HG03521 (cell line): ENCODE measurements around the gene SNCA.

Source experiments
- ATAC-seq: cut with Tn5 transposase; IDR thresholded peaks from one replicate; pipeline ENCODE4 v1.9.1; 2021; ENCODE audit warnings: mild to moderate bottlenecking, moderate library complexity; ENCODE audit not compliant: unreplicated experiment

SNCA gene

DNA sequence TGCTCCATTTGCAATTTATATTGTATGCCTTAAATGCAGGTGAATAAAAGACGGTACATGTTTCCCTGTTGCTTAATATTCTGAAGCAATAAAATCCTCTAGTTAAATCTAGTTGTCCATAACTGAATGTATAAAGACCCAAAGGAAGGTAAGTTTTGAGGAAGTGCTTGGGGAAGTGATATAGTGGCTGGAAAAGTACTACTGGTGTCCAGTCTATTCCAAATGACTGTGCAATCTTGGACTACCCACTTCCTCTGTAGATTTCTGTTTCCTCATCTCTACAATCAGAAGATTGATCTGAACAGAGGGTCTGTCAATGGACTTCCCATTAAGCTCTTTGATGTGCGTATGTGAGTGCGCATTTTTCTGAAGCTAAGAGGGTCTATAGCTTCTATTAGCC lies 17.0 kb downstream of the SNCA start:
- ATAC-seq, result no peak

GRCh38 chr4:89814362-89814761 lies 22.6 kb downstream of the SNCA start:
- ATAC-seq, result no peak

DNA sequence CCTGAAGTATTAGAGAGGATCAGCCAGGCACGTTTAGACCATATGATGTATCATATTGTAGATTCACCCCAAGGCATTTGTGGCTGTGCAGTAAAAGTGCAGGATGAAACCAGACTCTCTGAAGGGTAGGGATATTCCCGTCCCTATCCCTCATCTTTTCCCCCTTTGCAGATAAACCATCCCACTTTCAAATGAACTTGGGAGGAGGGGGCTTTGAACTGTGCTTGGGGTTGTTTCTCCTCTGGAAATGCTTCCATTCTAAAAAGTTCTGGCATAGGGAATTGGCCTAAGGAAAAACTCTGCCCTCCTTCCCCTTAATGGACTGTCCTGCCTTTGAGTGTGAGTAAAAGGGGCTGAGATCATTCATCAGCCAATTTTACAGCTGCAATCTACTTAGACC lies 23.8 kb downstream of the SNCA start:
- ATAC-seq, result no peak

- no peak for ATAC-seq
These were observed 29.4 kb downstream of the SNCA start for GRCh38 chr4:89807441-89808140.

DNA sequence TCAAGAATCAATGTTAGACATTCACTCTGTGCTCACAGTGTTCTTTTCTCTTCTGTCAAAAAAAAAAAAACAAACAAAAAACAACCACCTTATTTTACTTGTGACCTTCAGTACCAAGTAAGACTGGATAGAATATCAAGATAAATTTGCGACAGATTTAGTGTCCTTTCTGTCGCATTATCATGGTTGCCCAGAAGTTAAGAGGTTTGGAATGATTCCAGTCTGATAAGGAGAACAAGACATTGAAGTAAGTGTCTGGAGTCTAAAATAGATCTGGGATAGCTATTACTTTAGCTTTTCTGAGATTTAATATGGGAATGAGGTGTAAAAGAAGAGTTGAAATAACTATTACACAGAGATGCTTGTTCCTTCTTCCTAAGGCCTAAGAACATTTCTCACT lies 31.7 kb downstream of the SNCA start:
- no peak for ATAC-seq

GRCh38 chr4:89803915-89804314 lies 33.0 kb downstream of the SNCA start:
- ATAC-seq, result no peak

DNA sequence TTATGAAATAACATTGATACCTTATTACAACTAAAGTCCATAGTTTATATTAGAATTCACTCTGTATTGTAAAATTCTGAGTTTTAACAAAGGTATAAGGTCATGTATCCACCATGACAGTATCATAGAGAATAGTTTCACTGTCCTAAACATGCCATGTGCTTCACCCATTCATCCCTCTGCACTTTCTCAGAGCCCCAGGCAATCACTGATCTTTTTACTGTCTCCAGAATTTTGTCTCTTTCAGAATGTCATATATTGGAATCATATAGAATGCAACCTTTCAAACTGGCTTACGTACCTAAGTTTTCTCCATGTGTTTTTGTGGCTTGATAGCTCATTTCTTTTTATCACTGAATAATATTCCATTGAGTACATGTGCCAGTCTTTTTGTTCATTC lies 33.9 kb downstream of the SNCA start:
- no peak for ATAC-seq

- ATAC-seq, result no peak
These were observed 36.3 kb downstream of the SNCA start for GRCh38 chr4:89800527-89801103.

DNA sequence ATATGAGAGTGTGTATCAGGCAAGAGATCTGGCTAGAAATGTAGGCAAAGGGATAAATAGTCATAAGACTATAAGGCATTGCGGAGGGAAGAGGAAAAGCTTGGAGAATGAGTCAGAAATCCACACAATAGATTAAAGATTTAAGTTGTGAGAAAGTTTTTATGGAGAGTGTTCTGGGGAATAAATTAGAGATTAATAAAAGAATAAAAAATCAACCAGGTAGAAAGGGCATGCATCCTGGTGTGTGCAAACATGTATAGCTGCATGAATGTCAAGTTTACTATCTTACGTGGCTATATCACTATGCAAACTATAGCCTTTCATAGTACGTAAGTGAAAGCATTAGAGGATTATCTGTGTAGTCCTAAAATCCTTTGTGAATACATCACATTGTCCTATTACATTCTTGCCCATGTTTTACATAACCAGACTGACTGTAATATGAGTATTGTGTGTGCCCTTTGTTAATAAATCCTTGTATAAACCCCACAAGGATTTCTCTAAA lies 36.9 kb downstream of the SNCA start:
- no peak for ATAC-seq

DNA sequence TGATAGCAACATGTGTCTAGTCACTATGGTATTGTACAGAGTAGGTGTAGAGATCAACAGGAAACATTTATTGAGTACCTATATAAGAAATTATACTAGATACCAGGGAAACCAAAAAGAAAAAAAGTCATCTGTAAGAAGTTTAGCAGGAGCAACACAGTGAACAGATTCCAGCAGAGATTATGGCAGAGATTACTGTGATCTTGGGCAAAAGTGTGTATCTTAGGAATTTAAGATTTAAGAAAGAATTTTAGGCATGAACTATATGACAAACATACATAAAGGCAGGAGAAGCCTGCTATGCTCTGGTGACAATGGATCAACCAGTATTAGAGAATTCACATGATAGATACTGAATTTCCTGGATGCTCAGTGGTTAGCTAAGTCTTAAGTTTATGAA lies 37.9 kb downstream of the SNCA start:
- ATAC-seq, result no peak

- ATAC-seq, result no peak
These were observed 39.8 kb downstream of the SNCA start for GRCh38 chr4:89797117-89797516.

DNA sequence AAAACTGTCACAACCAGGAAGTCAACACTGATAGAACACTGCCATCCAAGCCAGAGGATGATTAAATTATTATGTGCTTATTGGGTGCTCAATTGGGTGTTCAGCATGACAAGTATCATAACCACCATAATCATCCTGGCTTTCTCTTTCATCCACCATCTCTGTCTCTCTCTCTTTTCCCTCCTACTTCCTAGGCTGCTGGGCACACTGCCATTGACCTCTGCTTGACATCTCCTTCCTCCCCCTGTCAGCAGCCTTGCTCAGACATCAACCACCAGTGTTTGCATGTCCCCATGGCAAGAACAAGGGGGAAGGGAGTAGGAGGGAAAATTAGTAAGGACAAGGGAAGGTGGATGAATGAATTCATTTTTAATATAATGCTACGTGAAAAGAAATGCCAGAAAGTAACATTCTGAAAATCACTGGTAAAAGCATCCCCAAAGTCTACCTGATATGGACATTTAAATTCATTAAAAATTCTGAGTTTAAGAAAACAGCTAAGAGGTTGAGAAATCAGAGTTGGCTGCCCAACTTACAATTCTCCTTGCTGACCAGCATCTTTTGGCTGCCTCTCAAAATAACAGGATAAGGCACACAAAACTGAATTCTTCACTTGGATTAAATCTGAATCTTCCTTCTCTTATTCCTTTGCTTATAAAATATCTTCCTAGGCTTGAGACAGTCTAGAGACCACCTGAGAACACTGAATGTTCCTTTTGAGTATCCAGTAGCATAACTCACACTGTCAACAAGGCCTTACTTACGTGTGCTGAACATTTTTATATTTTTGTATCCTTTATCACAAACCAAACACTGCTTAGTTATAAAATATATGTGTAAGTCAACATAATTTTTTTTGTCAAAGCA lies 48.5 kb downstream of the SNCA start:
- no peak for ATAC-seq

DNA sequence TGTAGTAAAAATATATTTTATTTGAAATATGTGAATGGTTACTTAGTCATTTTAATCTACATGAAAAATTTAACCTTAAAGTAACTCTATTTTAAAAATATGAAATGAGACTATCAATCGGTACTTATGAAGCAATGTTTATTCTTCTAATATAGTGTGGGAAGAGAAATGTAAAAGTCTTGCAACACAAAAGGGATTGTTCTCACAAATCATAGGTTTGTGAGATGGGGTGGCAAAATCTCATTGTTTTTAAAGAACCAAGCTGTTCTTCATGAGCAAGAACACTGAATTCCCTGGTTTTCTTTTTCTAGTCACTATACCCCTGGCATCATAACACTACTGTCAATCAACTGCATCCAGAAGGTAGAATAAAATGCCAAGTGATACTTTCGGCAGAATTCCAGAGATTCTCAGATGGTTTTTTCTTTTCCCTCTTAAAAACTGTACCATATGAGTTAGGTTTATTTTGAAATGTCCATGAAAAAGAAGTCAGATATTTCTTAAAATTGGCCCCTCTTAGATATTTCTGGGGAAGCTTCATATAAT lies 52.2 kb downstream of the SNCA start:
- ATAC-seq, result no peak

GRCh38 chr4:89781321-89781720 lies 55.6 kb downstream of the SNCA start:
- no peak for ATAC-seq

GRCh38 chr4:89773805-89774204 lies 63.2 kb downstream of the SNCA start:
- no peak for ATAC-seq

- ATAC-seq, result no peak
These were observed 67.1 kb downstream of the SNCA start for GRCh38 chr4:89769856-89770255.

- no peak for ATAC-seq
These were observed 69.0 kb downstream of the SNCA start for GRCh38 chr4:89767924-89768323.

DNA sequence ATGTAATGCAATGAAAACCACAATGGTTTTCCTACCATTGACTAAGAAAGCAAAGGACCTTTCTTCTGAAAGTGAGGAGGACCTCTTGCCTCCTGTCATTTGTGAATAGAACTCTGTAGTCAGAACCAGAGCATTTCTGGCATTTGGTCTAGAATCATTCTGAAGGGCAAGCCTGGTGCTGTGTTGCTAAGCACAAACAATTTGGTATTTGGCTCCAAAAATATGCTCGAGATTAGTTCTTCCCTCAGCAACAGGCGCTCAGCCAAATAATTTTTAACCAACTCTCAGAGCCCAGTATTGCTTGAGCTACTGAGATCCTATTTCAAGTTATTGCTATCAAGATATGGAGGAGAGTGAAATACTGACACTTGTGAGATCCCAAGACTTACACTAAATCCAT lies 71.0 kb downstream of the SNCA start:
- no peak for ATAC-seq

- no peak for ATAC-seq
These were observed 71.4 kb downstream of the SNCA start for GRCh38 chr4:89765528-89765927.

GRCh38 chr4:89762311-89762710 lies 74.7 kb downstream of the SNCA start:
- ATAC-seq, result no peak

DNA sequence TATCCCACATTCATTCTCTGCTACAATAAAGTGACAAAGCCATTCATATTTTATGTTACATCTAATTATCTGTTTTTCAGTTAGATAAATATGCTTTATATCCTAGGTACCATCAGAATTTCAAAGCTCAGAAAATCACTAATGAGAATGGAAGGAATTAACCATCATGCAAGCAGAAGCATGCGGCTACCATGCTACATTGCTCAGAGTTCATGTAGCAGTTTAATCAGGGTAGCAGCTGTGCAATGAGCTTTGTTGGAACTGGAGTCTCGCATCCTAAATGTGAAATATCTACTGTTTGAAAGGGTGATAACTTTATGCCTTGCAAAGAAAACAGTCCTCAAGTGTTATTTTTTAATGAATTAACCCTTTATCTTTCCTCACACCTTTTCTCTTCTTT lies 77.5 kb downstream of the SNCA start:
- no peak for ATAC-seq
